GM19324 (cell line): Measurements from ENCODE around the gene NDUFAF8.

Source experiments
- ATAC-seq: cut with Tn5 transposase; IDR thresholded peaks from one replicate; pipeline ENCODE4 v1.9.1; 2021; ENCODE audit warnings: mild to moderate bottlenecking, moderate library complexity; ENCODE audit not compliant: unreplicated experiment, low FRiP score

The NDUFAF8 gene

GRCh38 chr17:81200695-81201580, 38.2 kb upstream of the NDUFAF8 start:
- ATAC-seq: no peak

DNA sequence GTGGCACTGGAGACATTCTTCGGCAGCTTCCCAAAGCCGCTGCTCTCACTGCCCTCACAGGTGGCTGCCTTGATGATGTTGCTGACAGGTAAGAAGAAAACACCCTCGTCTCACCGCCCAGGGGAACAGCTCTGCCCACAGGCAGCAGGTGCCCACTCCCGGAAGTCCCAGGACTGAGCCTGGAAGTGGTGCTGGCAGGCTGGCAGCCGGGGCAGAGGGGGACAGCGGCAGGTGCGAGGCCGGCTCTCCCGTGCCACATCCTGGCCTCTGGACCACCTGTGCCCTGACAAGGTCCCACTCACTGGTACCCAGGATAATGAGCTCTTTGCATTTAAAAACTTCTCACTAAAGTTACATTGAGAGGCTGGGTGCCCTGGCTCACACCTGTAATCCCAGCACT, 36.8 kb upstream of the NDUFAF8 start:
- ATAC-seq: no peak

DNA sequence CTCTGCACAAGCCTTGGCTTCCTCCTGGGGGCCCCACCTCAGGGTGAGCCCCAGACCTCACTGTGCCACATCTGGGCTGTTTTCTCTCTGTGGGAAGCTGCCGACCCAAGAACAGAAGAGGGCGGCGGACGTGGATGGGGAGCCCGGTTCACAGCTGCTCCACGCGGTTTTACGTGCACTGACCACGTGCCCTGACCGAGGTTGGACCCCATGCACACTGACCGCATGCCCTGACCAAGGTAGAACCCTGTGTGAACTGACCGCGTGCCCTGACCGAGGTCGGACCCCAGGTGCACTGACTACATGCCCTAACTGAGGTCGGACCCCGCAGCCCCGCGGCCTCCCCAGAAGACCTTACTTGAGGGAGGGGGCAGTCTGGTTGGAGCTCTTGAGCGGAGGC, 36.0 kb upstream of the NDUFAF8 start:
- ATAC-seq: no peak

DNA sequence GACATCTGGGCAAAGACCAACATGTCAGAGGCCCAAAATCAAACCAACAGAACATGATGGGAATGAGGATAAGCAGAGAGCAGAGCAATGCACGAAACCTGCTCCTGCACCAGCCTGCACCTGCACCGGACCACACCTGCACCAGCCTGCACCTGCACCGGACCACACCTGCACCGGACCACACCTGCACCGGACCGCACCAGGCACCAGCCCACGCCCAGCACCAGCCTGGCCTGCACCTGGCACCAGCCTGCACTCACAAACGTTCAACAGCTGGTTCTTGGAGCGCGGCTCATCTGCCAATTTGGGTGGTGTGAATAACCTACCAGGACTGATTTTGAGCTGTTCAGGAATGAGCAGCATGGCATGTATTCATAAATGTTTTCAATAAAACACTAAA, 34.5 kb upstream of the NDUFAF8 start:
- ATAC-seq: no peak

GRCh38 chr17:81206166-81206565, 33.0 kb upstream of the NDUFAF8 start:
- ATAC-seq: no peak

DNA sequence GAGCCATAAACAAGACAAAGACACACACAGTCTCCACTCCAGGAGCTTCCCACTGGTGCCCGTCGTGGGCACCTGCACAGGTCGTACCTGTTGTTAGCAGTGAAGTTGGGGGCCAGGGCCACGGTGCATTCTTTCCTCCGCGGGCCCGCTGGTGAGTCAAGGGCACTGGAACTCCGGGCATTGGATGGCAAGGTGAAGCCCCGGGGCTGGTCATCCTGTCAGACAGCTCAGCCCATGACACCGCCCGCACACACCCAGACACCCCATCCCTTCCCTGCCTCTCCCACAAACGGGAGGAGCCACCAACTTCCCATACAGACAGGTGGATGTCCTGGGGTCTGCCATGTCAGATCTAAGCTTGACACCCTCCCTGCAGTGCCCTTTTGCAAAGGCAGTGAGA, 32.5 kb upstream of the NDUFAF8 start:
- ATAC-seq: no peak

GRCh38 chr17:81207610-81208581, 31.2 kb upstream of the NDUFAF8 start:
- no peak for ATAC-seq

GRCh38 chr17:81208651-81209050, 30.5 kb upstream of the NDUFAF8 start:
- ATAC-seq: no peak

- no peak for ATAC-seq
Observed at GRCh38 chr17:81209141-81209540, 30.0 kb upstream of the NDUFAF8 start.

DNA sequence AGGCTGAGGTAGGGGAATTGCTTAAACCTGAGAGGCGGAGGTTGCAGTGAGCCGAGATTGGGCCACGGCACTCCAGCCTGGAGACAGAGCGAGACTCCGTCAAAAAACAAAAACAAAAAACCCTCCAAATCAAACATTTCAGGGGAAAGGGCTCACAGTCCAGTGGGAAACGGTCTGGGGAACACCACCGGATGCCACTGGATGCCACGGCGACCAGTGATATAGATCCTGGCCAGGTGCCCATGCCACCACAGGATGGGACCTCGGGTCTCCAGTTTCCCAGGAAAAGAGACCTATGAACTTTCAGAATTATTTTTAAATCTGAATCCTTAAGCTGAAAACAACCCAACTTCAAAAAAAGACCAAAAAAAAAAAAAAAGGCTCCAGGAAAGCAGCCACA, 28.7 kb upstream of the NDUFAF8 start:
- no peak for ATAC-seq

GRCh38 chr17:81210868-81211267, 28.2 kb upstream of the NDUFAF8 start:
- ATAC-seq: no peak

GRCh38 chr17:81212365-81212764, 26.8 kb upstream of the NDUFAF8 start:
- no peak for ATAC-seq

GRCh38 chr17:81213978-81214377, 25.1 kb upstream of the NDUFAF8 start:
- no peak for ATAC-seq

GRCh38 chr17:81217491-81217890, 21.6 kb upstream of the NDUFAF8 start:
- no peak for ATAC-seq

DNA sequence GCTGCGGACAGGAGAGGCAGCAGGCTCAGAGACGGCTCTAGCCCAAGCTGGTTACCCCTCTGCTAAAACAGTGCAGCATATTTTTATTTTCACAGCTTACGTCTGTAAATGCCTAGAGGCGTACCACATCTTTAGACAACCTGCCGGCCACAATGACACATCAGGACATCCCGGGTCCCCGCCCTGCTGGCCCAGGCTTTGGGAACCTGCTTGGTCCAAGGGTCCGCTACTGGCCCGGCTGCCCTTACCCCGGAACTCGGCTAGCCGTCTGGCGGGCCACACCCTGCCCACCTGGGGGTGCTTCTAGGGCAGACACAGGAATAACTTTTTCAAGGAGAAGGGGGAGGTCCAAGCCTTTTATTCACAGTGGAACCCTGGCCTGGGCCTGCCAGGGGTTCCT, 20.7 kb upstream of the NDUFAF8 start:
- ATAC-seq: no peak

GRCh38 chr17:81218991-81219390, 20.1 kb upstream of the NDUFAF8 start:
- ATAC-seq: no peak

DNA sequence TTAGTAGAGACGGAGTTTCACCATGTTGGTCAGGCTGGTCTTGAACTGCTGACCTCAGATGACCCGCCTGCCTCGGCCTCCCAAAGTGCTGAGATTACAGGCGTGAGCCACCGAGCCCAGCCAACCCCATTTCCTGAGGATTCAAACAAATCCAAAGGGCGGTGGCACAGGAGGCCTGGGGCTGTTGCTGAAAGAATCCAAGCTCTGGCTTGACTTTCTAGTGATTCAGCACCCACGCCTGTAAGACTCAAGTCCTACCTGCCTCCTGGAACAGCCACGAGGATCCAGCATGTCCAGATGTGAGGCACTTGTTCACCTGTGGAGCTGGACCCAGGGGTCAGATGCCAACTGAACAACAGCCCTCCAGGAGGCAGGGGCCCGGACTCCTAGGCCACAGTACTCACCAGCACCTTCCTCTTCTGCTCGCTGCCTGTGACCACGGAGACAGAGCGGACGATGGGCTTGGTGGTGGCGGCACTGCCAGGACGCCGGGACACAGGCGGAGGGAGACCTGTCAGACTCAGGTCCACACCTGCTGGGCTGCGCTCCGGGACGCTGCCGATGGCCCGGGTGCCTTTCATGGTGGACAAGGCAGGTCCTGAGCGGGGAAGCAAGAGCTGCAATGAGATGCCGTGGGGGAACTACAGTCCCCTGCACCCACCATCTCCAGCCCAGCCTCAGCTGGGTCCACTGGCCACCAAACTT, 19.5 kb upstream of the NDUFAF8 start:
- no peak for ATAC-seq

DNA sequence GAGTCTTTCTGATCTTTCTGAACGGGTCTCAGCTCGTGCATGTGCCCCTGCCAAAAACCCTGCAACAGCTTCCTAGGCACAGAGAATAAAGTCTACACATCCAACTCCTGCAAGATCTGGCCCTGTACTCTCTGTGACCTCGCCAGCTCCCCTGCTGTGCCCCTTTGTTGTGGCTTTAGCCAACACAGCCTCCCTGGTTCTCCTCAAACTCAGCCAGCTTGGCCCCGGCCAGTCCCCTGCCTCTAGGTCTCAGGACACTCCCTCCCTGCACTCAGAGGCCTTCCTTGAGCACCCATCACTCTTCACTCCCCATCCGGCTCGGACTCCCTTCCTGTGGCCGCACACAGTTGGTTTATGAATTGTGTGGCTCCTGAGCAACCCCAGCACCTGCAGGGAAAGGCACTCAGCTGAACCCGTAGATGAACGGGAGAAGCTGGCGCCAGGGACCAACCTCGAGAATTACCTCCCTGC, 17.7 kb upstream of the NDUFAF8 start:
- no peak for ATAC-seq

DNA sequence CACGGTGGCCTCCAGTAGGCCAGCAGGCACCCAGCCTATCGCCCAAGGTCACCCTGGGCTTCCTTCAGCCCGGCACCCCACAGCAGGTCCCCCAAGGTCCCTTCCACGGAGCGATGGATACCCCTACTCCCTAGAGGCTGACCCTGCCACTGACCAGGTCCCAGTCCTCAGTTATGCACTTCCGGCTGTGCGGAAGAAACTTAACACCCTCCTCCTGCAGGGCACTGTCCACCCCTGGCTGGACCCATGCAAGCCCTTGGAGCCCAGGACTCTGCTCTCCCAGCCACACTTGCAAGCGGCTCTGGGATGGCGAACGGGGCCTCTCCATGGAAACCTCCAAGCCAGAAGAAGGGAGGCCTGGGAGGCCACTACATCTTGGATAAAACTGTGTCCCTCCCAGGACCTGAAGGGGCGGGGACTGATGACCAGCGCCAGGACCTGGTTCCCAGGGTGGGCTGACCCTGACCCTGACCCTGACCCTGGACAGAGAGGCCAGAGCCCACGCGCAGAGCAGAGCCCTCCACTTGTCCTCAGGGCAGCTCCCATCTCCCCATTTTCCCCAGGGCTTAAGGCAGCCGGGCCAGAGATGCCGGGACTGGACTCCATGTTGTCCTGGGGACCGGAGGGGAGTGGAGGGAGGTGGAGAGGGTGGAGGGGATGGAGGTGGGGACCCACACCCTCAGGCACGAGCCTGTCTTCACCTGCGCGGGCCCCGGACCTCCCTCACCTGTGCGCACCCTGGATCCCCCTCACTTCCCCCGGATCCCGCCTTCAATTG, 17.1 kb upstream of the NDUFAF8 start:
- ATAC-seq: no peak

DNA sequence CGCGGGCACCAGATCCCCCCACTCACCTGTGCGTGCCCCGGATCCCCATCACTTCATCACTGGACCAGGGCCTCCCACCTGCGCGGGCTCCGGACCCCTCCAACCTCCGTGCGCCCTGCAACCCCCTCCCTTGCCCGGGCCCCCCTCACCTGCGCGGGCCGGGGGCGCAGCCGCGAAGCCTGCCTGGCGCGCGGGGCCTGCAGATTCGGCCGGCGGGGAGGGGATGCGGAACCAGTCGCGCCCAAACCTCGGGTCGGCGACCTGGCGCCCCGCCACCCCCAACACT, 16.6 kb upstream of the NDUFAF8 start:
- ATAC-seq: no peak
